B cell (primary cell): ENCODE results near the gene TCEAL7. TPM values are rescaled to one million over a fixed set of nuclear protein-coding genes. Genes with fewer than 3 reads are reported as not detected.

Experiments
- ATAC-seq: fragments of 200-7000 bp; cut with Tn5 transposase; one replicate; pipeline ENCODE4 v1.10.0; 2021; ENCODE audit warnings: low read depth, mild to moderate bottlenecking, moderate number of reproducible peaks, moderate library complexity
- CTCF ChIA-PET: fragments of 350-600 bp; sonication (Branson Sonifier 250); formaldehyde crosslinking; loops from one replicate; lab custom pipeline; 2021; ENCODE audit warnings: antibody characterized with exemption, inconsistent platforms; lab: Charles Lee
- POLR2A ChIA-PET: fragments of 350-600 bp; sonication (Branson Sonifier 250); formaldehyde crosslinking; loops from one replicate; lab custom pipeline; 2021; ENCODE audit warnings: antibody characterized with exemption; lab: Charles Lee
- DNase-seq: peaks from one replicate; pipeline ENCODE4 v3.0.0; 2013
- H2AFZ ChIP-seq: 2 replicates; pipeline ENCODE4 v1.6.1; 2012; ENCODE audit warnings: mild to moderate bottlenecking, low read depth, low read length; ENCODE audit not compliant: insufficient read depth, poor library complexity, severe bottlenecking
- H3K27ac ChIP-seq, 2 donors: 1 replicate in 1 of 2; 2 replicates in 1 of 2; pipeline ENCODE4 v1.5.1; 2012 to 2013; ENCODE audit warnings: low read length in 2 of 2, mild to moderate bottlenecking in 2 of 2, moderate library complexity in 1 of 2
- H3K27me3 ChIP-seq, 4 experiments: fragments of 200-600 bp in 1 of 4; sonication (generic) in 1 of 4; replicated peaks in 1 of 4; 1 replicate in 2 of 4; 2 replicates in 2 of 4; pipeline versions ENCODE4 v1.6.1 to v1.7.0; 2013 to 2016; ENCODE audit warnings: low read length in 3 of 4, mild to moderate bottlenecking in 2 of 4, mixed read lengths in 1 of 4, moderate library complexity in 1 of 4; ENCODE audit not compliant: insufficient read depth in 4 of 4, control insufficient read depth in 3 of 4; ENCODE audit errors: control extremely low read depth in 1 of 4
- H3K36me3 ChIP-seq, 2 experiments: replicated peaks in 1 of 2; 1 replicate in 1 of 2; 2 replicates in 1 of 2; pipeline versions ENCODE4 v1.6.1 to v1.7.1; 2013; ENCODE audit warnings: low read length in 1 of 2; ENCODE audit not compliant: insufficient read depth in 2 of 2, control insufficient read depth in 1 of 2; ENCODE audit errors: control extremely low read depth in 1 of 2, extremely low read depth in 1 of 2
- H3K4me1 ChIP-seq, 2 donors: fragments of 200-600 bp in 1 of 2; sonication (generic) in 1 of 2; 1 replicate in 1 of 2; 2 replicates in 1 of 2; pipeline versions ENCODE4 v1.5.1 to v1.6.1; 2013 to 2017; ENCODE audit warnings: low read length in 2 of 2; ENCODE audit not compliant: control insufficient read depth in 2 of 2, insufficient read depth in 2 of 2
- H3K4me2 ChIP-seq: replicated peaks from 2 replicates; pipeline ENCODE3; 2012; ENCODE audit warnings: mild to moderate bottlenecking, low read depth, low read length; ENCODE audit not compliant: poor library complexity, severe bottlenecking
- H3K4me3 ChIP-seq, 5 experiments: fragments of 200-600 bp in 1 of 5; sonication (generic) in 1 of 5; 1 replicate in 3 of 5; 2 replicates in 2 of 5; pipeline versions ENCODE4 v1.5.1 to v1.7.0; 2011 to 2016; ENCODE audit warnings: low read length in 4 of 5, mild to moderate bottlenecking in 4 of 5, low read depth in 2 of 5, control low read depth in 1 of 5, moderate library complexity in 1 of 5; ENCODE audit not compliant: insufficient read depth in 1 of 5; ENCODE audit errors: control extremely low read depth in 1 of 5, extremely low read depth in 1 of 5
- H3K79me2 ChIP-seq: fragments of 200-600 bp; sonication (generic); one replicate; pipeline ENCODE4 v1.6.0; 2016; ENCODE audit warnings: low read length; ENCODE audit not compliant: control insufficient read depth, insufficient read depth
- H3K9ac ChIP-seq: fragments of 200-600 bp; sonication (generic); 2 replicates; pipeline ENCODE4 v1.6.1; 2017; ENCODE audit warnings: mild to moderate bottlenecking, low read length, moderate library complexity
- H3K9me3 ChIP-seq, 3 donors: one replicate each; pipeline versions ENCODE4 v1.6.1 to v1.7.1; 2013; ENCODE audit warnings: low read length in 2 of 3; ENCODE audit not compliant: control insufficient read depth in 2 of 3, insufficient read depth in 1 of 3; ENCODE audit errors: control extremely low read depth in 1 of 3
- H4K20me1 ChIP-seq: 2 replicates; pipeline ENCODE4 v1.6.0; 2012; ENCODE audit warnings: mild to moderate bottlenecking, low read length; ENCODE audit not compliant: insufficient read depth, control insufficient read depth, poor library complexity, severe bottlenecking
- H3K27ac Mint-ChIP-seq: one replicate; pipeline ENCODE4 v1.8.0; 2021; ENCODE audit warnings: mixed read lengths
- H3K27me3 Mint-ChIP-seq: one replicate; pipeline ENCODE4 v1.8.0; 2021; ENCODE audit warnings: mixed read lengths
- H3K4me1 Mint-ChIP-seq: one replicate; pipeline ENCODE4 v1.8.0; 2021; ENCODE audit warnings: mixed read lengths
- H3K4me3 Mint-ChIP-seq: one replicate; pipeline ENCODE4 v1.8.0; 2021; ENCODE audit warnings: mixed read lengths
- H3K9me3 Mint-ChIP-seq: one replicate; pipeline ENCODE4 v1.8.0; 2022; ENCODE audit warnings: mixed read lengths; ENCODE audit not compliant: insufficient read depth
- CTCF ChIP-seq: fragments of 200-600 bp; IDR thresholded peaks from one replicate; pipeline ENCODE4 v1.8.0; 2022; ENCODE audit warnings: antibody characterized with exemption, mild to moderate bottlenecking
- EZH2 ChIP-seq: IDR thresholded peaks from 2 replicates; pipeline ENCODE4 v1.6.1; 2012; ENCODE audit warnings: borderline replicate concordance, low read depth, mild to moderate bottlenecking, moderate library complexity, low read length; ENCODE audit not compliant: insufficient read depth, poor library complexity, severe bottlenecking
- WGBS: methylation state at CpG from one replicate; pipeline ENCODE4 v1.1.5; 2013; ENCODE audit warnings: missing lambda C conversion rate; ENCODE audit not compliant: insufficient coverage; 5-methylcytosine and 5-hydroxymethylcytosine counted together
- intact Hi-C: fragments of 100-400 bp; cut with micrococcal nuclease; formaldehyde crosslinking; loops from one replicate; pipeline ENCODE4 v1.10.0; 2022
- polyA plus RNA-seq: library from polyadenylated mRNA; depleted of rRNA; stranded (reverse); fragments of >200 nt; gene quantifications from 2 replicates; pipeline ENCODE4 v1.2.3, GENCODE V29; 2012
- small RNA-seq: library from RNA; depleted of rRNA; stranded (forward); fragments of <200 nt; gene quantifications from one replicate; pipeline ENCODE3, GENCODE V24; 2012; ENCODE audit warnings: low replicate concordance, low read depth; ENCODE audit not compliant: insufficient read length
- total RNA-seq, 2 donors: library from RNA; stranded (reverse); fragments of 120-200 nt in 1 of 2; gene quantifications; 1 replicate in 1 of 2; 2 replicates in 1 of 2; pipeline versions ENCODE4 v1.2.3 to v1.2.4, GENCODE V29; 2013 to 2022

Gene TCEAL7
- total and polyA plus RNA-seq, 2 donors (not counting 1 experiment from before 2014, with no cell fraction given), result not detected

DNA sequence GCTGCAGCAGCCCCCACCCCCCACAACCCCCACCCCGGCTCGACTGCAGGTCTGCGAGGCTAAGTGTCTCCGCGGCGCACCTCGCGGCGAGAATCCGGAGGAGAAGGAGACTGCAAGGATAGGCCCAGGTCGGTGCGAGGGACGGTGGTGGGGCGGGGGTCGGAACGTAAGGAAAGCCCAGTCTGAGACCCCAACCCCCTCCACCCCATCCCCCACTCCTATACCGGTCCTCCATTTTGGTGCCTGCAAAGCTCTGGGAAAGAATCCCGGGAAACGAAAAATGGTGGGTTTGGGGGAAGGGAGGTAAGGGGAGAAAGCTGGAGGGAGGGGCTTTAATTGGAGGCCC lies 46.9 kb downstream of the TCEAL7 start:
- Histone ChIP-seq H3K27ac (no peak overlapping the region), H2AFZ (no peak overlapping the region), H4K20me1 (no peaks in the 10 kb centered on the region), H3K27me3 (peaks cover 0 to 6% (median 0%) of the 10 kb centered on the region in 4 experiments), H3K4me3 (peak overlapping the region in 2 of 5 experiments; percentile 17 to 19), H3K79me2 (no peaks in the 10 kb centered on the region), H3K4me2 (peak overlapping the region; percentile 58), H3K9me3 (no peaks in the 10 kb centered on the region), H3K36me3 (no peaks in the 10 kb centered on the region), H3K4me1 (peaks cover 0 to 6% of the 10 kb centered on the region in 2 donors), H3K9ac (no peak overlapping the region)
- H3K9me3 Mint-ChIP-seq, result no peaks in the 10 kb centered on the region
- no peak overlapping the region for H3K27ac Mint-ChIP-seq
- no CpG with 5 or more reads among the region's 19 CpGs for WGBS
- H3K4me1 Mint-ChIP-seq, result peaks cover 7% of the 10 kb centered on the region
- POLR2A ChIA-PET, result no interaction called here
- H3K27me3 Mint-ChIP-seq, result peaks cover 18% of the 10 kb centered on the region
- H3K4me3 Mint-ChIP-seq, result peak overlapping the region; percentile 75
- TF ChIP-seq CTCF, result no peak
- no peak for TF ChIP-seq EZH2
- DNase-seq (no peak), ATAC-seq (no peak)
- intact Hi-C loops, result no loop called here
- CTCF ChIA-PET, result no interaction called here

- no peaks in the 10 kb centered on the region for H3K9me3 Mint-ChIP-seq
- no peaks in the 10 kb centered on the region for H3K79me2 ChIP-seq
- no peak overlapping the region for H3K9ac ChIP-seq
- intact Hi-C loops, result no loop called here
- no peak overlapping the region for H3K27ac ChIP-seq
- H3K4me1 Mint-ChIP-seq, result peaks cover 7% of the 10 kb centered on the region
- TF ChIP-seq CTCF, result no peak
- no peak for TF ChIP-seq EZH2
- peaks cover 18% of the 10 kb centered on the region for H3K27me3 Mint-ChIP-seq
- POLR2A ChIA-PET, result no interaction called here
- H3K27me3 ChIP-seq, result peaks cover 0 to 6% (median 0%) of the 10 kb centered on the region in 4 experiments
- CTCF ChIA-PET, result no interaction called here
- H3K4me1 ChIP-seq, result peaks cover 0 to 6% of the 10 kb centered on the region in 2 donors
- H3K9me3 ChIP-seq, result no peaks in the 10 kb centered on the region
- no CpG with 5 or more reads among the region's 2 CpGs for WGBS
- no peak overlapping the region for H2AFZ ChIP-seq
- H3K4me3 ChIP-seq, result no peak overlapping the region
- H4K20me1 ChIP-seq, result no peaks in the 10 kb centered on the region
- ATAC-seq, result no peak
- H3K4me3 Mint-ChIP-seq, result no peak overlapping the region
- no peak overlapping the region for H3K27ac Mint-ChIP-seq
- H3K36me3 ChIP-seq, result no peaks in the 10 kb centered on the region
- DNase-seq, result no peak
- no peak overlapping the region for H3K4me2 ChIP-seq
Measured at GRCh38 chrX:103378990-103379389, 49.0 kb downstream of the TCEAL7 start.

Small RNA genes within 50 kb of the gene (small RNA-seq; reads per million reads assigned to genes)
- not detected for gene Z92846.1

Other genes starting within 250 kb of the TCEAL7 start
- not detected in 2 replicates for gene NXF3, start 237.1 kb upstream of the TCEAL7 start, total RNA-seq
- not detected in 2 replicates for gene NXF3, start 237.1 kb upstream of the TCEAL7 start, polyA plus RNA-seq
- gene BEX4, start 115.1 kb upstream of the TCEAL7 start, total RNA-seq, result 17.2 and 19.8 TPM in 2 replicates
- gene BEX4, start 115.1 kb upstream of the TCEAL7 start, polyA plus RNA-seq, result 32.1 and 83.0 TPM in 2 replicates
- gene TCEAL8, start 75.1 kb upstream of the TCEAL7 start, total RNA-seq, result 14.4 and 17.5 TPM in 2 replicates
- gene TCEAL8, start 75.1 kb upstream of the TCEAL7 start, polyA plus RNA-seq, result 4.1 and 4.9 TPM in 2 replicates
- gene TCEAL5, start 53.5 kb upstream of the TCEAL7 start, total RNA-seq, result not detected in 2 replicates
- not detected in 2 replicates for gene TCEAL5, start 53.5 kb upstream of the TCEAL7 start, polyA plus RNA-seq
- gene BEX2, start 19.2 kb upstream of the TCEAL7 start, total RNA-seq, result 15.9 and 17.9 TPM in 2 replicates
- gene BEX2, start 19.2 kb upstream of the TCEAL7 start, polyA plus RNA-seq, result 34.6 and 78.5 TPM in 2 replicates
- 0.39 and 0.42 TPM in 2 replicates for gene TCEAL9, start 26.3 kb downstream of the TCEAL7 start, total RNA-seq
- 0.25 and 0.34 TPM in 2 replicates for gene TCEAL9, start 26.3 kb downstream of the TCEAL7 start, polyA plus RNA-seq
- 1.7 TPM in 1 of 2 replicates, not detected in the other for gene BEX3, start 46.3 kb downstream of the TCEAL7 start, total RNA-seq
- 0.37 and 2.2 TPM in 2 replicates for gene BEX3, start 46.3 kb downstream of the TCEAL7 start, polyA plus RNA-seq
- 0.36 and 0.67 TPM in 2 replicates for gene RAB40A, start 189.2 kb downstream of the TCEAL7 start, total RNA-seq
- gene RAB40A, start 189.2 kb downstream of the TCEAL7 start, polyA plus RNA-seq, result 0.07 and 0.15 TPM in 2 replicates